Gastrocnemius medialis (tissue), 4 donors: ENCODE data around the gene HINT3.

Experiments used
- CTCF ChIP-seq, 5 experiments: fragments of 450-650 bp in 3 of 5; fragments of 200-600 bp in 2 of 5; sonication (generic) in 2 of 5; IDR thresholded peaks in 4 of 5; conservative IDR thresholded peaks in 1 of 5; 1 replicate in 4 of 5; 2 replicates in 1 of 5; pipeline ENCODE4 v1.5.1; 2016 to 2019; ENCODE audit warnings: antibody characterized with exemption in 5 of 5, mild to moderate bottlenecking in 3 of 5, moderate library complexity in 3 of 5
- POLR2A ChIP-seq, 2 donors: fragments of 450-650 bp; IDR thresholded peaks; one replicate each; pipeline ENCODE4 v1.6.1; 2017; ENCODE audit warnings: antibody characterized with exemption in 2 of 2, mild to moderate bottlenecking in 2 of 2, moderate library complexity in 2 of 2

GRCh38 chr6:125988280-125988679 lies 31.7 kb downstream of the HINT3 start:
- no peak for TF ChIP-seq POLR2A (IDR thresholded peaks at IDR 0.05)
- no peak for TF ChIP-seq CTCF (IDR thresholded peaks at IDR 0.05 in 4 of 5, conservative IDR thresholded peaks at IDR 0.05 in 1 of 5)
